ENCODE data around the gene FGF13.

GRCh38 chrX:138708268-138708667, 3.2 kb downstream of the FGF13 start:
- no peak for TF ChIP-seq REST (IDR thresholded peaks at IDR 0.05; ENCODE audit: borderline replicate concordance in 1 of 2, low read depth in 1 of 2, low read length in 2 of 2)
- no peak for TF ChIP-seq TAF1 (CRISPR knock-in tag; IDR thresholded peaks at IDR 0.05)
- TF ChIP-seq ZNF577 (CRISPR knock-in tag; IDR thresholded peaks at IDR 0.05; ENCODE audit: borderline replicate concordance, low read depth), result no peak
- TF ChIP-seq POLR2A (IDR thresholded peaks at IDR 0.05; ENCODE audit: insufficient read depth in 1 of 2, low read depth in 2 of 2, low read length in 2 of 2), result no peak
- TF ChIP-seq STAT6 (CRISPR knock-in tag; IDR thresholded peaks at IDR 0.05; ENCODE audit: borderline replicate concordance), result no peak
- TF ChIP-seq SALL1 (CRISPR knock-in tag; IDR thresholded peaks at IDR 0.05), result no peak
- TF ChIP-seq KDM6A (CRISPR knock-in tag; IDR thresholded peaks at IDR 0.05; ENCODE audit: low read depth), result no peak
- no peak for TF ChIP-seq JUN (CRISPR knock-in tag; IDR thresholded peaks at IDR 0.05)
- no peak for TF ChIP-seq ZFP37 (CRISPR knock-in tag; IDR thresholded peaks at IDR 0.05; ENCODE audit: borderline replicate concordance)
- TF ChIP-seq AGO1 (IDR thresholded peaks at IDR 0.05; ENCODE audit: low read depth, low read length, poor library complexity, severe bottlenecking), result no peak
- TF ChIP-seq CTCF (CRISPR knock-in tag; IDR thresholded peaks at IDR 0.05), result no peak
- no peak for TF ChIP-seq CEBPB (IDR thresholded peaks at IDR 0.05; ENCODE audit: borderline replicate concordance, low read depth, low read length)

Data from HepG2 (cell line).